Fibroblast of lung (primary cell): Measurements from ENCODE around the gene MYO19.

Source experiments
- CTCF ChIP-seq, 2 donors: IDR thresholded peaks in 1 of 2; conservative IDR thresholded peaks in 1 of 2; 1 replicate in 1 of 2; 2 replicates in 1 of 2; pipeline ENCODE4 v1.5.1; 2011 to 2012; ENCODE audit warnings: low read length in 2 of 2, control low read depth in 1 of 2, inconsistent platforms in 1 of 2, low read depth in 1 of 2, mild to moderate bottlenecking in 1 of 2
- EZH2 ChIP-seq: IDR thresholded peaks from 2 replicates; pipeline ENCODE4 v1.5.1; 2012; ENCODE audit warnings: low read length, control low read depth, mild to moderate bottlenecking; ENCODE audit errors: missing control alignments

- TF ChIP-seq CTCF (conservative IDR thresholded peaks at IDR 0.05 in 1 of 2, IDR thresholded peaks at IDR 0.05 in 1 of 2; ENCODE audit: low read depth in 1 of 2, low read length in 2 of 2): no peak
- no peak for TF ChIP-seq EZH2
Measured at GRCh38 chr17:36485027-36485426, 49.6 kb downstream of the MYO19 start.
